Transverse colon (tissue), 4 donors: Measurements from ENCODE around the gene FBXL17. TPM values are rescaled to one million over a fixed set of nuclear protein-coding genes. Genes with fewer than 3 reads are reported as not detected.

Source experiments
- DNase-seq: peaks from one replicate; pipeline ENCODE4 v3.0.0-alpha.2; 2019
- H3K27ac ChIP-seq, 4 donors: fragments of 200-600 bp; sonication (generic); 2 replicates each; pipeline ENCODE4 v1.5.1; 2016 to 2018; ENCODE audit warnings: inconsistent platforms in 4 of 4
- H3K27me3 ChIP-seq: fragments of 200-600 bp; sonication (generic); 2 replicates; pipeline ENCODE4 v1.5.1; 2017; ENCODE audit warnings: inconsistent platforms
- H3K36me3 ChIP-seq, 4 donors: fragments of 200-600 bp; sonication (generic); 2 replicates each; pipeline ENCODE4 v1.5.1; 2017 to 2019; ENCODE audit warnings: inconsistent platforms in 4 of 4
- H3K4me1 ChIP-seq, 4 donors: fragments of 200-600 bp; sonication (generic); 2 replicates each; pipeline ENCODE4 v1.5.1; 2017 to 2020; ENCODE audit warnings: inconsistent platforms in 4 of 4
- H3K4me3 ChIP-seq, 4 donors: fragments of 200-600 bp; sonication (generic); 1 replicate in 1 of 4; 2 replicates in 3 of 4; pipeline versions ENCODE4 v1.5.1 to v1.6.1; 2017 to 2019; ENCODE audit warnings: inconsistent platforms in 4 of 4
- H3K9me3 ChIP-seq, 2 donors: fragments of 200-600 bp; sonication (generic); 2 replicates each; pipeline ENCODE4 v1.5.1; 2017 to 2019; ENCODE audit warnings: inconsistent platforms in 2 of 2
- CTCF ChIP-seq, 5 experiments: fragments of 200-600 bp in 3 of 5; fragments of 450-650 bp in 2 of 5; sonication (generic) in 3 of 5; IDR thresholded peaks; 1 replicate in 2 of 5; 2 replicates in 3 of 5; pipeline ENCODE4 v1.5.1; 2016 to 2017; ENCODE audit warnings: antibody characterized with exemption in 5 of 5, inconsistent platforms in 3 of 5, mild to moderate bottlenecking in 2 of 5, moderate library complexity in 1 of 5
- EP300 ChIP-seq: sonication (generic); formaldehyde crosslinking; IDR thresholded peaks from one replicate; pipeline ENCODE4 v1.6.1; 2017; ENCODE audit warnings: antibody characterized with exemption, low read depth
- POLR2A ChIP-seq: fragments of 450-650 bp; IDR thresholded peaks from one replicate; pipeline ENCODE4 v1.6.1; 2016; ENCODE audit warnings: antibody characterized with exemption, mild to moderate bottlenecking, moderate library complexity
- POLR2AphosphoS5 ChIP-seq, 3 donors: sonication (generic); formaldehyde crosslinking; IDR thresholded peaks; one replicate each; pipeline ENCODE4 v1.6.1; 2016; ENCODE audit warnings: antibody characterized with exemption in 3 of 3
- WGBS, 2 donors: methylation state at CpG; one replicate each; pipeline ENCODE4 v1.1.5; 2018; ENCODE audit warnings: low coverage in 1 of 2; 5-methylcytosine and 5-hydroxymethylcytosine counted together
- in situ Hi-C, 4 donors: fragments of 200-750 bp; cut with MboI; loops; one replicate each; pipeline versions ENCODE4 v1.15.0 to v1.15.1; 2017; ENCODE audit warnings: low sequenced_read_pairs in 3 of 4, low pct_ligation_motif_present in 1 of 4, low pct_unique_long_range_greater_than_20kb in 1 of 4
- intact Hi-C: fragments of 100-400 bp; cut with DNase I; formaldehyde crosslinking; loops from one replicate; pipeline ENCODE4 v1.15.1; 2023; ENCODE audit warnings: low total_unique reads
- total RNA-seq, 4 donors: library from RNA; depleted of rRNA; stranded (reverse); fragments of >200 nt; gene quantifications; one replicate each; pipeline ENCODE4 v1.1.0, GENCODE V29; 2016

Gene FBXL17
- total RNA-seq, 4 donors from 2014 or later = 17.7 to 99.5 (median 24.6) TPM

DNA sequence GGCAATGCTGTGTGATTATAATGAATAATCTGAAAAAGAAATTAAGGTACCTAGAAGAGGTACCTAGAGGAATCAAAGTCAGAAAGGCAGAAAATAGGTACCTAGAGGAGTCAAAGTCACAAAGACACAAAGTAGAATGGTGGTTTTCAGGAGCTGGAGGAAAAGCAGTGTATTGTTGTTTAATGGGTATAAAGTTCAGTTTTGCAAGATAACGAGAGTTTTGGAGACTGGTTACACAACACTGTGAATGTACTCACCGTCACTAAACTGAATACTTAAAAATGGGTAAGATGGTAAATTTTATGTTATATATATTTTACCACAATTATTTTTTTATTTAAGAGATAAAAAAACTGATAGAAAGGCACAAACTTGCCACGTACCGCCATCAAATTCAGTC, 57.0 kb downstream of the FBXL17 start:
- intact Hi-C loops (no loop called here), in situ Hi-C loops (no loop called here)
- no peak for DNase-seq
- TF ChIP-seq POLR2A (no peak), POLR2AphosphoS5 (IDR thresholded peaks at IDR 0.05) (no peak)
- Histone ChIP-seq H3K27me3 (no peaks in the 10 kb centered on the region), H3K4me3 (no peak overlapping the region), H3K36me3 (no peaks in the 10 kb centered on the region), H3K4me1 (peaks cover 0 to 27% (median 6%) of the 10 kb centered on the region in 4 donors), H3K27ac (no peak overlapping the region), H3K9me3 (no peaks in the 10 kb centered on the region)
- WGBS, 2 donors = 72 to 80% methylated on average over 3 to 4 of the region's 4 CpGs

DNA sequence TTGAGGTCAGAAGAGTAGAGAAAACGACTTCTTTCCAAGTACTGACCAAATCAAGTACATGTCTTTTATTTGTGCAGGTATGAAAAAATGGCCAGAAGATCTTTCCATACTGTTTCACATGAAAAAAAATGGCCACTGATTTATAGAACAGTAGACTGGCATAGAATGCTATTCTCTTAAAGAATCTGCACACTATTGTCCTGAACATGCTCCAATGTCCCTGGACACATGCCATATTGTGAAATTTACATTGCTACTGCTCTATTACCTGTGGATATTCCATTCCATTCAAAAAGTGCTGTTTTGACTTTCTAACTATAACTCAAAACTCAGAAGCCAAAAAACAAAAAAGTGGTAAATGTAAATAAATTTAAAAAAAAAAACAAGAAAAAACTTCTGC, 60.6 kb downstream of the FBXL17 start:
- no peak for TF ChIP-seq CTCF (IDR thresholded peaks at IDR 0.05)
- in situ Hi-C loops (no loop called here), intact Hi-C loops (no loop called here)

GRCh38 chr5:108320231-108320630, 61.7 kb downstream of the FBXL17 start:
- in situ Hi-C loops = no loop called here
- intact Hi-C loops = no loop called here
- Histone ChIP-seq H3K9me3 (no peaks in the 10 kb centered on the region), H3K27ac (no peak overlapping the region), H3K4me1 (peaks cover 0 to 14% (median 6%) of the 10 kb centered on the region in 4 donors), H3K27me3 (no peaks in the 10 kb centered on the region), H3K4me3 (no peak overlapping the region), H3K36me3 (no peaks in the 10 kb centered on the region)
- no peak for TF ChIP-seq EP300
- no peak for DNase-seq

More for the DNA sequence above, 60.6 kb downstream of the FBXL17 start:
- Histone ChIP-seq H3K4me1 (peaks cover 0 to 11% (median 5%) of the 10 kb centered on the region in 4 donors), H3K27ac (no peak overlapping the region), H3K27me3 (no peaks in the 10 kb centered on the region), H3K4me3 (no peak overlapping the region), H3K36me3 (no peaks in the 10 kb centered on the region), H3K9me3 (no peaks in the 10 kb centered on the region)
- no peak for DNase-seq
- 77 to 85% methylated on average over 1 of the region's 1 CpG for WGBS, 2 donors

DNA sequence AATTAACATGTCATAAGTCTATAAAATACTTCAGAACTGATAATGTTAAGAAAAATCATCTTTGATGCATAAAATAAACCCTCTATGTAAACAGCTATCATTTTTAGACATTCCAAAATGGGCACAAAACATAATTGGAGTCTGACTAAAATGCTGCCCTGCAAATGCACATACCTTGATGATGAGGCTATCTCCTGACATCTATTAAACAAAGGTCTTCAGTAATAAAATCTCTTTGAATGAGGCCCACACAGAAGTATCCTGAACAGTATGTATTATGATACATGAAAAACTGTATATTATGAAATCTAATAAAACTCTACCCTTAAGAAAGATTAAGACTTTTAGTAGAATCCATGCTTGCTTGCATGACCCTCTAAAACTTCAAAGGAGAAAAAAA, 66.1 kb downstream of the FBXL17 start:
- no peak overlapping the region for H3K4me3 ChIP-seq
- peaks cover 0 to 5% (median 2%) of the 10 kb centered on the region in 4 donors for H3K4me1 ChIP-seq
- H3K9me3 ChIP-seq = no peaks in the 10 kb centered on the region
- TF ChIP-seq POLR2AphosphoS5 (IDR thresholded peaks at IDR 0.05) = no peak
- no peak for TF ChIP-seq POLR2A
- no peak for TF ChIP-seq CTCF (IDR thresholded peaks at IDR 0.05)
- TF ChIP-seq EP300 = no peak
- intact Hi-C loops = no loop called here
- in situ Hi-C loops = no loop called here
- no peak overlapping the region for H3K27ac ChIP-seq
- no peaks in the 10 kb centered on the region for H3K36me3 ChIP-seq
- H3K27me3 ChIP-seq = no peaks in the 10 kb centered on the region
- DNase-seq = no peak

DNA sequence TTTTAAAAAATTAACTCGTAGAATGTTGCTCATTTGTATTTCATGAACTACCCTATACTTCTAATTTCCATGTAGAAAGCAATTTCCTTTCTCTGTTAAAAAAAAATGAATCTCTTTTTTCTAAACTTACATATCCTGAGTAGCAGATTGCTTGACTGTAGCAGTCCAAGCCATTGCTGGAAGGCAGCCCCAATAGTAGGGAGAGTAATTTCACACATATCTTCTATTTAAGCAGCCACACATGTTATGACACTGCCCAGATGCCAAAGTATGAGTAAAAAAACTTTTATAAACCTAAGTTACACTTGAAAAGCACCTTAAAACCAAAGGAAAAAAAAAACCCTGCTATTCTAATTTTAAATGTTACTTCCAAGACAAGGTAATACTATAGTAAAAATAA, 69.6 kb downstream of the FBXL17 start:
- Histone ChIP-seq H3K4me1 (peaks cover 0 to 5% (median 2%) of the 10 kb centered on the region in 4 donors), H3K9me3 (no peaks in the 10 kb centered on the region), H3K27ac (no peak overlapping the region), H3K27me3 (no peaks in the 10 kb centered on the region), H3K4me3 (no peak overlapping the region), H3K36me3 (no peaks in the 10 kb centered on the region)
- WGBS, 2 donors = 98 to 100% methylated on average over 1 of the region's 1 CpG
- TF ChIP-seq CTCF (IDR thresholded peaks at IDR 0.05) (no peak), POLR2AphosphoS5 (IDR thresholded peaks at IDR 0.05) (no peak), POLR2A (no peak), EP300 (no peak)
- in situ Hi-C loops = no loop called here
- intact Hi-C loops = no loop called here
- no peak for DNase-seq
